GM19372 (cell line): ENCODE results near the gene EYS.
"Not testable (repeated sequence)": the region's sequence is repeated elsewhere in the genome, so short reads cannot be mapped to it uniquely, and the experiment has no call there.

Source experiments
- ATAC-seq: cut with Tn5 transposase; IDR thresholded peaks from one replicate; pipeline ENCODE4 v1.9.1; 2021; ENCODE audit warnings: mild to moderate bottlenecking, low read depth, moderate library complexity; ENCODE audit not compliant: unreplicated experiment

The EYS gene

GRCh38 chr6:65637289-65638046 lies 69.6 kb downstream of the EYS start:
- no peak for ATAC-seq

DNA sequence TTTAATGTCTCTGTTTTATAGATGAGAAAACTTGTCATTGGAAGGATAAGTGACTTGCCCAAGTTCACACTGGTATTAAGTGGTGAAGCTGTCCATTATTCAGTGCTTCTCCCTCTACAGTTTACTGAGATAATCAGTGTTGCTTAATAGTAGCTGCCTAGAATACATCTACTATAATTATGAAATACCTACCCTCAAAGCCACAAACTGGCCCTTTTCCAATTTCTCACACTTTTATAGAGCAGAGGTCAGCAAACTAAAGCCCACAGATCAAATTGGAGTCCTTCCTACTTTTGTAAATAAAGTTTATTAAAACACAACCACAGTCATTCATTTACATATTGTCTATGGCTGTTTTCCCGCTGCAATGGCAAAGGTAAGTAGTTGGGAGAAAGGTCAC lies 73.5 kb downstream of the EYS start:
- ATAC-seq, result no peak

DNA sequence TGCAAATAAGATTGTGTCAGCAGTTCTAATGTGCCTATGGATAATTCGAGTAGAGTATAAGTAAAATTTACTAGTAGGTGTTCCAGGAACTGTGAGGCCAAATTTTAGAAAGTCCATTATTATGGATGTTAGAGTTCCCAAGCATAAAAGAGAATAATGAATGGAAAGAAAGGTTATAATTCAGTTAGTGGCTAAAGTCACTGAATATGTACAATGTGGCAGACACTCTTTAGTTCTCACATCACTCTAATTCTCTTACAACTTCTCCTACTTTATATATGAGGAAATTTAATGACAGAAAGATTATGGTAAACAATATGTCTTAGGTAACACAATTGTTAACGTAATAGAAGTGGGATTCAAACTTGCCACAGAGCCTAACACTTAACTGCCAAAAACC lies 75.3 kb downstream of the EYS start:
- ATAC-seq, result no peak

DNA sequence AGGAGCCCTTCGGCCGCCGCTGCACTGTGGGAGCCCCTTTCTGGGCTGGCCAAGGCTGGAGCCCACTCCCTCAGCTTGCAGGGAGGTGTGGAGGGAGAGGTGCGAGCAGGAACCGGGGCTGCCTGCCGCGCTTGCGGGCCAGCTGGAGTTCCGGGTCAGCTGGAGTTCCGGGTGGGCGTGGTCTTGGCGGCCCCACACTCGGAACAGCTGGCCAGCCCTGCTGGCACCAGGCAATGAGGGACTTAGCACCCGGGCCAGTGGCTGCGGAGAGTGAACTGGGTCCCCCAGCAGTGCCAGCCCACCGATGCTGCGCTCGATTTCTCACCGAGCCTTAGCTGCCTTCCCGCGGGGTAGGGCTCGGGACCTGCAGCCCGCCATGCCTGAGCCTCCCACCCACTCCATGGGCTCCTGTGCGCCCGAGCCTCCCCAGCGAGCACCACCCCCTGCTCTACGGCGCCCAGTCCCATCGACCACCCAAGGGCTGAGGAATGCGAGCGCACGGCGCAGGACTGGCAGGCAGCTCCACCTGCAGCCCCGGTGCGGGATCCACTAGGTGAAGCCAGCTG lies 79.5 kb downstream of the EYS start:
- ATAC-seq, result not testable (repeated sequence)

DNA sequence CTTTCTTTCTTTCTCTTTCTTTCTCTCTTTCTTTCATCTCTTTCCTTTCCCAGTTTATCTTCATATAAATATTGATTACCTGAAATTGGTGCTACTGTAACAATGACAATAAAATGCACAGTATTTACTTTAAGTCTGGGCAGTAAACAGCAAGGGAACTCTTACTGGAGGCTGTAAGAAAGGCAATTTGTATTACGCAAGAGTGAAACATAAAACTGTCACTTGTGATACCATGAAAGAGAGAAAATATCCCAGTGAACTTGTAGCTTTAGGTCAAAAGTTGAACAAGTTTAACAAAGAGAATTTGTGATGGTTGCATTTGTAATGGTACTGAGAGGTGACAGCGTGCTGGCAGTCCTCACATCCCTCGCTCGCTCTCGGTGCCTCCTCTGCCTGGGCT lies 80.0 kb downstream of the EYS start:
- no peak for ATAC-seq

DNA sequence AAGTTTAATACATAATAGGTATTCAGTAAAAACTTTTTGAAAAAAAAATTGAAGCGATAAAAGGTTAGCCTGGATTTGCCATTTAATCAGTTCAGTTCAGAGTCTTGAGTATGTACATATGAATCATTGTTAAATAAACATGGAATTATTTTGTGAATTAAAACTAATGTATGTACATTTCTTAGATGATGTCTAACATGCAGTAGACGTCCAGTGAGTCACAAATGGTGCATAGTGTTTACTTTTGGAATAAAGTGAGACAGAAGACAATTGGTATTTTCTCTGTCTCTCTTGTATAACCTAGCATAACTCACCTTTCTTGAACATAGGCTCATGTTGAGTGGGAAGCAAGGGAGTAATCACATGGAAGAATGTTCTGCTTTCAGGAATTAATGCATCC lies 83.5 kb downstream of the EYS start:
- ATAC-seq, result no peak

- ATAC-seq, result no peak
These were observed 96.3 kb downstream of the EYS start for GRCh38 chr6:65610746-65611145.

- ATAC-seq, result no peak
These were observed 111.5 kb downstream of the EYS start for GRCh38 chr6:65595540-65595939.

- ATAC-seq, result no peak
These were observed 136.7 kb downstream of the EYS start for GRCh38 chr6:65570340-65570739.

- no peak for ATAC-seq
These were observed 137.5 kb downstream of the EYS start for GRCh38 chr6:65569505-65569904.

GRCh38 chr6:65569056-65569455 lies 138.0 kb downstream of the EYS start:
- not testable (repeated sequence) for ATAC-seq

- no peak for ATAC-seq
These were observed 140.9 kb downstream of the EYS start for GRCh38 chr6:65566117-65566516.

GRCh38 chr6:65558071-65558470 lies 149.0 kb downstream of the EYS start:
- ATAC-seq, result no peak

- ATAC-seq, result no peak
These were observed 149.8 kb downstream of the EYS start for GRCh38 chr6:65557224-65557623.

GRCh38 chr6:65546894-65547293 lies 160.1 kb downstream of the EYS start:
- ATAC-seq, result no peak

DNA sequence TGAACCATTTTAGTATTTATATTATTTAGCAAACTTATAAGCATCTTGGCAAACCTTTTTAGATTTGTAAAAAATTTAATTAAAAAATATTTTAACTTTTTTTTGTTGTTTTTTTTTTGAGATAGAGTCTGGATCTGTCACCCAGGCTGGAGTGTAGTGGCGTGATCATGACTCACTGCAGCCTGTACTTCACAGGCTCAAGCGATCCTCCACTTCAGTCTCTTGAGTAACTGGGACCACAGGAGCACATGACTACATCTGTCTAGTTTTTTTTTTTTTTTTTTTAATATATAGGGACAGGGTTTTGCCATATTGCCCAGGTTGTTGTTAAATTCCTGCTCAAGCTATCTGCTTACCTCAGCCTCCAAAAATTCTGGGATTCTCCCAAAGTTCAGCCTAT lies 161.1 kb downstream of the EYS start:
- ATAC-seq, result no peak

- no peak for ATAC-seq
These were observed 168.4 kb downstream of the EYS start for GRCh38 chr6:65538644-65539043.

GRCh38 chr6:65537600-65537999 lies 169.4 kb downstream of the EYS start:
- no peak for ATAC-seq

- ATAC-seq, result no peak
These were observed 175.5 kb downstream of the EYS start for GRCh38 chr6:65531533-65531932.

GRCh38 chr6:65524232-65524631 lies 182.8 kb downstream of the EYS start:
- no peak for ATAC-seq

GRCh38 chr6:65505736-65506135 lies 201.3 kb downstream of the EYS start:
- ATAC-seq, result no peak

DNA sequence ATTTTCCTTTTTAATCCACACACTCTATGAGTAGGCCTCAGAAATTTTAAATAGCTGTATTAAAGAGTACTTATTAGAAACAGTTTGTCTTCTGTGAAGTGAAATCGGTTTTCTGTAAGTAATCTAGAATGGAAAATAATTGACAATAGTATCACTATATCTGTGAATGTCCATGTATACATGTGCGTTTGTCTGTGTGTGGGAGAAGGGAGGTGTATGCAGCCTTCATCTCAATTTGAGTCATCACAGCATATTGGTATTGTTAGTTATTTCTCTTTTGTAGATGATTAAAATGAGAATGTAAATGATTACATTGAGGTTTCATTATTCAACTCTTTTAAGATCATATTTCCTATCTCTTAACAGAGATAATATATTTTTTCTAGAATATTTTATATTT lies 206.0 kb downstream of the EYS start:
- ATAC-seq, result no peak
